Mammary epithelial cell (primary cell): ENCODE results near the gene ABO.

Source experiments
- EZH2 ChIP-seq: IDR thresholded peaks from 2 replicates; pipeline ENCODE4 v1.6.1; 2012; ENCODE audit warnings: low read length, inconsistent platforms, borderline replicate concordance
- TF ChIP-seq, protein P1 (sequence below), 2 donors: IDR thresholded peaks in 1 of 2; conservative IDR thresholded peaks in 1 of 2; 2 replicates each; pipeline ENCODE4 v1.5.1; 2011 to 2012; ENCODE audit warnings: inconsistent platforms in 2 of 2, low read length in 2 of 2, mild to moderate bottlenecking in 2 of 2, control low read depth in 1 of 2, low read depth in 1 of 2; ENCODE audit not compliant: insufficient read depth in 1 of 2; ENCODE audit errors: extremely low read depth in 1 of 2

GRCh38 chr9:133221177-133221809, 53.7 kb downstream of the ABO start:
- TF ChIP-seq, protein P1, sequence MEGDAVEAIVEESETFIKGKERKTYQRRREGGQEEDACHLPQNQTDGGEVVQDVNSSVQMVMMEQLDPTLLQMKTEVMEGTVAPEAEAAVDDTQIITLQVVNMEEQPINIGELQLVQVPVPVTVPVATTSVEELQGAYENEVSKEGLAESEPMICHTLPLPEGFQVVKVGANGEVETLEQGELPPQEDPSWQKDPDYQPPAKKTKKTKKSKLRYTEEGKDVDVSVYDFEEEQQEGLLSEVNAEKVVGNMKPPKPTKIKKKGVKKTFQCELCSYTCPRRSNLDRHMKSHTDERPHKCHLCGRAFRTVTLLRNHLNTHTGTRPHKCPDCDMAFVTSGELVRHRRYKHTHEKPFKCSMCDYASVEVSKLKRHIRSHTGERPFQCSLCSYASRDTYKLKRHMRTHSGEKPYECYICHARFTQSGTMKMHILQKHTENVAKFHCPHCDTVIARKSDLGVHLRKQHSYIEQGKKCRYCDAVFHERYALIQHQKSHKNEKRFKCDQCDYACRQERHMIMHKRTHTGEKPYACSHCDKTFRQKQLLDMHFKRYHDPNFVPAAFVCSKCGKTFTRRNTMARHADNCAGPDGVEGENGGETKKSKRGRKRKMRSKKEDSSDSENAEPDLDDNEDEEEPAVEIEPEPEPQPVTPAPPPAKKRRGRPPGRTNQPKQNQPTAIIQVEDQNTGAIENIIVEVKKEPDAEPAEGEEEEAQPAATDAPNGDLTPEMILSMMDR (conservative IDR thresholded peaks at IDR 0.05 in 1 of 2, IDR thresholded peaks at IDR 0.05 in 1 of 2; ENCODE audit: extremely low read depth in 1 of 2, insufficient read depth in 1 of 2, low read depth in 1 of 2, low read length in 2 of 2) = no peak
- no peak for TF ChIP-seq EZH2
